Parathyroid adenoma (tissue), 2 donors: Measurements from ENCODE around the gene SLC16A7.

Source experiments
- H2AFZ ChIP-seq: fragments of 300-600 bp; sonication (generic); one replicate; pipeline ENCODE4 v1.7.0; 2017; ENCODE audit warnings: antibody characterized with exemption, mild to moderate bottlenecking
- H3K27ac ChIP-seq: fragments of 300-600 bp; sonication (generic); one replicate; pipeline ENCODE4 v1.7.0; 2017
- H3K27me3 ChIP-seq: fragments of 300-600 bp; sonication (generic); one replicate; pipeline ENCODE4 v1.7.0; 2017; ENCODE audit warnings: low read length; ENCODE audit not compliant: control insufficient read depth, insufficient read depth
- H3K36me3 ChIP-seq: fragments of 300-600 bp; sonication (generic); one replicate; pipeline ENCODE4 v1.7.0; 2017; ENCODE audit warnings: low read length; ENCODE audit not compliant: control insufficient read depth, insufficient read depth
- H3K4me1 ChIP-seq: fragments of 300-600 bp; sonication (generic); one replicate; pipeline ENCODE4 v1.7.0; 2017; ENCODE audit warnings: control low read depth
- H3K4me2 ChIP-seq: fragments of 300-600 bp; sonication (generic); one replicate; pipeline ENCODE4 v1.7.0; 2017; ENCODE audit warnings: low read length
- H3K4me3 ChIP-seq: fragments of 300-600 bp; sonication (generic); one replicate; pipeline ENCODE4 v1.7.0; 2017; ENCODE audit warnings: low read depth, low read length
- H3K79me2 ChIP-seq: fragments of 300-600 bp; sonication (generic); one replicate; pipeline ENCODE4 v1.7.0; 2017; ENCODE audit warnings: control low read depth
- H3K9ac ChIP-seq: fragments of 300-600 bp; sonication (generic); one replicate; pipeline ENCODE4 v1.7.0; 2017; ENCODE audit warnings: mild to moderate bottlenecking
- H3K9me3 ChIP-seq: fragments of 300-600 bp; sonication (generic); one replicate; pipeline ENCODE4 v1.7.0; 2017; ENCODE audit warnings: low read length; ENCODE audit not compliant: control insufficient read depth
- CTCF ChIP-seq: fragments of 300-600 bp; sonication (generic); IDR thresholded peaks from one replicate; pipeline ENCODE4 v1.7.0; 2017; ENCODE audit warnings: antibody characterized with exemption, mild to moderate bottlenecking
- donor health status: primary hyperparathyroidism.

The SLC16A7 gene

GRCh38 chr12:59575826-59576225 is 20.0 kb upstream of the SLC16A7 start:
- Histone ChIP-seq H3K4me1 (no peaks in the 10 kb centered on the region), H3K27ac (no peak overlapping the region), H2AFZ (no peak overlapping the region), H3K36me3 (no peaks in the 10 kb centered on the region), H3K4me2 (no peak overlapping the region), H3K9me3 (no peaks in the 10 kb centered on the region), H3K79me2 (no peaks in the 10 kb centered on the region), H3K27me3 (no peaks in the 10 kb centered on the region), H3K9ac (no peak overlapping the region), H3K4me3 (no peak overlapping the region)
- no peak for TF ChIP-seq CTCF

GRCh38 chr12:59578254-59578653 is 17.6 kb upstream of the SLC16A7 start:
- Histone ChIP-seq H3K27me3 (no peaks in the 10 kb centered on the region), H3K36me3 (no peaks in the 10 kb centered on the region), H3K4me2 (no peak overlapping the region), H3K27ac (no peak overlapping the region), H3K9ac (no peak overlapping the region), H3K79me2 (no peaks in the 10 kb centered on the region), H3K9me3 (no peaks in the 10 kb centered on the region), H3K4me1 (no peaks in the 10 kb centered on the region), H3K4me3 (no peak overlapping the region), H2AFZ (no peak overlapping the region)
- TF ChIP-seq CTCF, result no peak

GRCh38 chr12:59579631-59580030 is 16.2 kb upstream of the SLC16A7 start:
- no peaks in the 10 kb centered on the region for H3K9me3 ChIP-seq
- no peak for TF ChIP-seq CTCF
- no peak overlapping the region for H3K27ac ChIP-seq
- no peak overlapping the region for H2AFZ ChIP-seq
- H3K79me2 ChIP-seq, result no peaks in the 10 kb centered on the region
- H3K36me3 ChIP-seq, result no peaks in the 10 kb centered on the region
- H3K9ac ChIP-seq, result no peak overlapping the region
- H3K4me1 ChIP-seq, result no peaks in the 10 kb centered on the region
- H3K4me2 ChIP-seq, result no peak overlapping the region
- no peaks in the 10 kb centered on the region for H3K27me3 ChIP-seq
- no peak overlapping the region for H3K4me3 ChIP-seq

GRCh38 chr12:59580050-59580449 is 15.8 kb upstream of the SLC16A7 start:
- Histone ChIP-seq H3K36me3 (no peaks in the 10 kb centered on the region), H3K27me3 (no peaks in the 10 kb centered on the region), H3K79me2 (no peaks in the 10 kb centered on the region), H3K9ac (no peak overlapping the region), H2AFZ (no peak overlapping the region), H3K9me3 (no peaks in the 10 kb centered on the region), H3K4me2 (no peak overlapping the region), H3K27ac (no peak overlapping the region), H3K4me1 (no peaks in the 10 kb centered on the region), H3K4me3 (no peak overlapping the region)
- TF ChIP-seq CTCF, result no peak

GRCh38 chr12:59583003-59583712 is 12.7 kb upstream of the SLC16A7 start:
- Histone ChIP-seq H3K36me3 (no peaks in the 10 kb centered on the region), H3K9me3 (no peaks in the 10 kb centered on the region), H3K4me3 (no peak overlapping the region), H2AFZ (no peak overlapping the region), H3K79me2 (no peaks in the 10 kb centered on the region), H3K4me1 (no peaks in the 10 kb centered on the region), H3K27ac (no peak overlapping the region), H3K9ac (no peak overlapping the region), H3K27me3 (no peaks in the 10 kb centered on the region), H3K4me2 (no peak overlapping the region)
- TF ChIP-seq CTCF, result no peak
